Measurements from ENCODE around the gene FEZ2. TPM values are rescaled to one million over a fixed set of nuclear protein-coding genes. Genes with fewer than 3 reads are reported as not detected.

The FEZ2 gene
- total and polyA plus RNA-seq, 9 of the 15 experiments (the other 6 are each of a cell fraction or from before 2014, with no cell fraction given) = 9.9 to 35.5 (median 20.1) TPM

GRCh38 chr2:36554531-36554930 lies 43.4 kb downstream of the FEZ2 start:
- ATAC-seq (no peak), FAIRE-seq (no peak), DNase-seq (ENCODE audit: extremely low read depth in 1 of 4, low spot score in 3 of 4) (no peak)
- no peaks in the 10 kb centered on the region for H3K9me3 ChIP-seq (replicated peaks; ENCODE audit: control insufficient read depth, insufficient read depth, low read depth, low read length)
- no peaks in the 10 kb centered on the region for H3K4me1 ChIP-seq (replicated peaks in 1 of 2; ENCODE audit: control insufficient read depth in 2 of 2, insufficient read depth in 2 of 2, low read length in 2 of 2)
- ChIA-PET POLR2A (no interaction called here), CTCF (ENCODE audit: low intra/inter-chr PET ratio) (no interaction called here)
- no peaks in the 10 kb centered on the region for H4K20me1 ChIP-seq (replicated peaks; ENCODE audit: control insufficient read depth, insufficient read depth, low read length)
- H3K9ac ChIP-seq (ENCODE audit: insufficient read depth in 1 of 2, low read depth in 2 of 2, low read length in 2 of 2) = no peak overlapping the region
- H3K27me3 ChIP-seq (ENCODE audit: control insufficient read depth in 2 of 2, insufficient read depth in 2 of 2, low read length in 2 of 2) = no peaks in the 10 kb centered on the region
- in situ Hi-C loops (cut with MboI) (no loop called here), intact Hi-C loops (cut with micrococcal nuclease) (no loop called here)
- no peak overlapping the region for H3K27ac ChIP-seq (ENCODE audit: extremely low read depth, low read depth, low read length)
- TF ChIP-seq RBM22 (IDR thresholded peaks at IDR 0.05; ENCODE audit: low read depth, low read length, poor library complexity, severe bottlenecking) (no peak), GTF2F1 (IDR thresholded peaks at IDR 0.05; ENCODE audit: low read depth, low read length) (no peak), MAX (CRISPR knock-in tag; IDR thresholded peaks at IDR 0.05) (no peak), SETDB1 (IDR thresholded peaks at IDR 0.05; ENCODE audit: low read length) (no peak), TAL1 (IDR thresholded peaks at IDR 0.05) (no peak), TARDBP (IDR thresholded peaks at IDR 0.05) (no peak), E2F8 (IDR thresholded peaks at IDR 0.05; ENCODE audit: low read depth, partially characterized antibody) (no peak), LCOR (CRISPR knock-in tag; IDR thresholded peaks at IDR 0.05) (no peak)
- TF ChIP-seq, protein P1, sequence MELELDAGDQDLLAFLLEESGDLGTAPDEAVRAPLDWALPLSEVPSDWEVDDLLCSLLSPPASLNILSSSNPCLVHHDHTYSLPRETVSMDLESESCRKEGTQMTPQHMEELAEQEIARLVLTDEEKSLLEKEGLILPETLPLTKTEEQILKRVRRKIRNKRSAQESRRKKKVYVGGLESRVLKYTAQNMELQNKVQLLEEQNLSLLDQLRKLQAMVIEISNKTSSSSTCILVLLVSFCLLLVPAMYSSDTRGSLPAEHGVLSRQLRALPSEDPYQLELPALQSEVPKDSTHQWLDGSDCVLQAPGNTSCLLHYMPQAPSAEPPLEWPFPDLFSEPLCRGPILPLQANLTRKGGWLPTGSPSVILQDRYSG (tag; conservative IDR thresholded peaks at IDR 0.05; ENCODE audit: low read depth) = no peak
- TF ChIP-seq, protein P2, sequence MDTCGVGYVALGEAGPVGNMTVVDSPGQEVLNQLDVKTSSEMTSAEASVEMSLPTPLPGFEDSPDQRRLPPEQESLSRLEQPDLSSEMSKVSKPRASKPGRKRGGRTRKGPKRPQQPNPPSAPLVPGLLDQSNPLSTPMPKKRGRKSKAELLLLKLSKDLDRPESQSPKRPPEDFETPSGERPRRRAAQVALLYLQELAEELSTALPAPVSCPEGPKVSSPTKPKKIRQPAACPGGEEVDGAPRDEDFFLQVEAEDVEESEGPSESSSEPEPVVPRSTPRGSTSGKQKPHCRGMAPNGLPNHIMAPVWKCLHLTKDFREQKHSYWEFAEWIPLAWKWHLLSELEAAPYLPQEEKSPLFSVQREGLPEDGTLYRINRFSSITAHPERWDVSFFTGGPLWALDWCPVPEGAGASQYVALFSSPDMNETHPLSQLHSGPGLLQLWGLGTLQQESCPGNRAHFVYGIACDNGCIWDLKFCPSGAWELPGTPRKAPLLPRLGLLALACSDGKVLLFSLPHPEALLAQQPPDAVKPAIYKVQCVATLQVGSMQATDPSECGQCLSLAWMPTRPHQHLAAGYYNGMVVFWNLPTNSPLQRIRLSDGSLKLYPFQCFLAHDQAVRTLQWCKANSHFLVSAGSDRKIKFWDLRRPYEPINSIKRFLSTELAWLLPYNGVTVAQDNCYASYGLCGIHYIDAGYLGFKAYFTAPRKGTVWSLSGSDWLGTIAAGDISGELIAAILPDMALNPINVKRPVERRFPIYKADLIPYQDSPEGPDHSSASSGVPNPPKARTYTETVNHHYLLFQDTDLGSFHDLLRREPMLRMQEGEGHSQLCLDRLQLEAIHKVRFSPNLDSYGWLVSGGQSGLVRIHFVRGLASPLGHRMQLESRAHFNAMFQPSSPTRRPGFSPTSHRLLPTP (IDR thresholded peaks at IDR 0.05; ENCODE audit: borderline replicate concordance, extremely low read depth, insufficient read length) = no peak
- no peak overlapping the region for H3K4me2 ChIP-seq (ENCODE audit: insufficient read depth, low read length)
- no peak overlapping the region for H2AFZ ChIP-seq (ENCODE audit: low read depth, low read length)
- H3K9me1 ChIP-seq (ENCODE audit: control insufficient read depth, insufficient read depth, low read length) = no peaks in the 10 kb centered on the region
- H3K36me3 ChIP-seq (ENCODE audit: control insufficient read depth, insufficient read depth, low read length) = peaks cover 24% of the 10 kb centered on the region; the same call in 2 of the 3 replicates
- WGBS (ENCODE audit: insufficient coverage, low coverage, missing lambda C conversion rate) = 75% methylated on average over 1 of the region's 1 CpG
- no peak overlapping the region for H3K4me3 ChIP-seq
- BruUV-seq (replicated peaks) = no TSS peak
- no peaks in the 10 kb centered on the region for H3K79me2 ChIP-seq (ENCODE audit: control insufficient read depth, insufficient read depth, low read length)

All from K562 (cell line).